H1 (cell line): ENCODE results near the gene CCDC159. TPM values are rescaled to one million over a fixed set of nuclear protein-coding genes. Genes with fewer than 3 reads are reported as not detected.

ENCODE experiments used
- CTCF ChIA-PET: fragments of 300-600 bp; sonication (Branson Sonifier 250); formaldehyde crosslinking; loops from one replicate; lab custom pipeline; 2021; ENCODE audit not compliant: partially characterized antibody; lab: Charles Lee
- POLR2A ChIA-PET: fragments of 300-600 bp; sonication (Branson Sonifier 250); formaldehyde crosslinking; loops from one replicate; lab custom pipeline; 2021; ENCODE audit warnings: inconsistent platforms; ENCODE audit not compliant: partially characterized antibody; lab: Charles Lee
- DNase-seq, 2 experiments: peaks; one replicate each; pipeline versions ENCODE4 v3.0.0 to v3.0.0-alpha.2; 2010 to 2022; ENCODE audit warnings: low spot score in 2 of 2, low read depth in 1 of 2, mixed read lengths in 1 of 2
- FAIRE-seq: peaks from 2 replicates; lab custom pipeline; 2011; peaks lifted over from hg19 to GRCh38; lab: Jason Lieb, UNC
- H2AFZ ChIP-seq: 2 replicates; pipeline ENCODE4 v1.8.1; 2012; ENCODE audit warnings: low read length, inconsistent platforms
- H2AK5ac ChIP-seq: 2 replicates; pipeline ENCODE4 v1.6.1; 2013; ENCODE audit warnings: low read depth, low read length
- H2BK120ac ChIP-seq: replicated peaks from 2 replicates; pipeline ENCODE3; 2013; ENCODE audit warnings: low read depth, low read length, inconsistent platforms
- H2BK12ac ChIP-seq: 2 replicates; pipeline ENCODE4 v1.6.1; 2013; ENCODE audit warnings: low read depth, low read length
- H2BK15ac ChIP-seq: 2 replicates; pipeline ENCODE4 v1.6.1; 2013; ENCODE audit warnings: low read length
- H2BK20ac ChIP-seq: 2 replicates; pipeline ENCODE4 v1.6.1; 2013; ENCODE audit warnings: low read length
- H2BK5ac ChIP-seq: 2 replicates; pipeline ENCODE4 v1.6.1; 2013; ENCODE audit warnings: low read depth, low read length
- H3K14ac ChIP-seq: 2 replicates; pipeline ENCODE4 v1.6.1; 2013; ENCODE audit warnings: inconsistent platforms; ENCODE audit not compliant: insufficient read length
- H3K18ac ChIP-seq: 2 replicates; pipeline ENCODE4 v1.6.1; 2013; ENCODE audit warnings: low read length; ENCODE audit errors: extremely low read depth
- H3K23ac ChIP-seq: 2 replicates; pipeline ENCODE4 v1.6.1; 2013; ENCODE audit warnings: inconsistent platforms; ENCODE audit not compliant: insufficient read length
- H3K23me2 ChIP-seq: 2 replicates; pipeline ENCODE4 v1.6.1; 2013; ENCODE audit warnings: low read depth, low read length
- H3K27ac ChIP-seq: 2 replicates; pipeline ENCODE4 v1.6.1; 2011; ENCODE audit warnings: low read depth, low read length, inconsistent platforms
- H3K27me3 ChIP-seq, 4 experiments: replicated peaks in 1 of 4; 1 replicate in 1 of 4; 2 replicates in 3 of 4; pipeline versions ENCODE4 v1.6.1 to v1.8.1; 2011 to 2013; ENCODE audit warnings: low read length in 3 of 4, mild to moderate bottlenecking in 3 of 4, inconsistent platforms in 2 of 4, mixed read lengths in 2 of 4, moderate library complexity in 1 of 4; ENCODE audit not compliant: control insufficient read depth in 3 of 4, insufficient read depth in 3 of 4; ENCODE audit errors: extremely low read depth in 1 of 4
- H3K36me3 ChIP-seq, 4 experiments: 2 replicates each; pipeline versions ENCODE4 v1.6.1 to v1.8.1; 2011 to 2013; ENCODE audit warnings: mild to moderate bottlenecking in 4 of 4, low read length in 3 of 4, moderate library complexity in 2 of 4, control low read depth in 1 of 4, inconsistent platforms in 1 of 4; ENCODE audit not compliant: insufficient read depth in 4 of 4, control insufficient read depth in 2 of 4
- H3K4ac ChIP-seq: replicated peaks from 2 replicates; pipeline ENCODE3; 2013; ENCODE audit warnings: low read length, low read depth, mixed read lengths, inconsistent platforms; ENCODE audit not compliant: insufficient read length
- H3K4me1 ChIP-seq, 4 experiments: replicated peaks in 1 of 4; 1 replicate in 1 of 4; 2 replicates in 3 of 4; pipeline versions ENCODE4 v1.6.1 to v1.8.1; 2011 to 2013; ENCODE audit warnings: low read length in 3 of 4, inconsistent platforms in 2 of 4, mixed read lengths in 1 of 4; ENCODE audit not compliant: insufficient read depth in 4 of 4, control insufficient read depth in 3 of 4
- H3K4me2 ChIP-seq, 2 experiments: 2 replicates each; pipeline versions ENCODE4 v1.6.1 to v1.8.1; 2011 to 2013; ENCODE audit warnings: low read depth in 2 of 2, low read length in 2 of 2, control low read depth in 1 of 2, inconsistent platforms in 1 of 2, mild to moderate bottlenecking in 1 of 2; ENCODE audit not compliant: insufficient read depth in 1 of 2
- H3K4me3 ChIP-seq, 4 experiments: fragments of 200-600, 300-600 bp in 1 of 4; sonication (generic), shearing (Covaris generic), sonication (Bioruptor Twin) in 1 of 4; 2 replicates each; pipeline versions ENCODE4 v1.5.1 to v1.8.1; 2011 to 2016; ENCODE audit warnings: low read length in 4 of 4, low read depth in 3 of 4, control low read depth in 2 of 4, inconsistent platforms in 2 of 4, mild to moderate bottlenecking in 2 of 4, mixed read lengths in 1 of 4, moderate library complexity in 1 of 4; ENCODE audit not compliant: insufficient read depth in 2 of 4; ENCODE audit errors: extremely low read depth in 1 of 4
- H3K56ac ChIP-seq: replicated peaks from 2 replicates; pipeline ENCODE3; 2013; ENCODE audit warnings: low read depth, mild to moderate bottlenecking, mixed read lengths, low read length, inconsistent platforms; ENCODE audit not compliant: insufficient read length
- H3K79me1 ChIP-seq: 2 replicates; pipeline ENCODE4 v1.6.1; 2013; ENCODE audit warnings: low read depth, low read length, control low read depth
- H3K79me2 ChIP-seq, 2 experiments: 2 replicates each; pipeline versions ENCODE4 v1.6.1 to v1.8.1; 2012 to 2013; ENCODE audit warnings: low read length in 2 of 2, mild to moderate bottlenecking in 2 of 2, inconsistent platforms in 1 of 2; ENCODE audit not compliant: insufficient read depth in 2 of 2, control insufficient read depth in 1 of 2
- H3K9ac ChIP-seq, 4 experiments: replicated peaks in 1 of 4; 1 replicate in 1 of 4; 2 replicates in 3 of 4; pipeline versions ENCODE4 v1.6.1 to v1.8.1; 2011 to 2013; ENCODE audit warnings: low read depth in 3 of 4, low read length in 3 of 4, control low read depth in 2 of 4, mild to moderate bottlenecking in 2 of 4, moderate library complexity in 2 of 4, inconsistent platforms in 1 of 4; ENCODE audit errors: extremely low read depth in 1 of 4
- H3K9me3 ChIP-seq, 2 experiments: 2 replicates each; pipeline versions ENCODE4 v1.6.1 to v1.8.1; 2012 to 2013; ENCODE audit warnings: mild to moderate bottlenecking in 2 of 2, moderate library complexity in 2 of 2, control low read depth in 1 of 2, inconsistent platforms in 1 of 2, low read depth in 1 of 2, low read length in 1 of 2, mixed read lengths in 1 of 2; ENCODE audit not compliant: insufficient read depth in 2 of 2
- H4K20me1 ChIP-seq, 2 experiments: replicated peaks in 1 of 2; 2 replicates each; pipeline versions ENCODE3 to v1.8.1; 2011 to 2013; ENCODE audit warnings: inconsistent platforms in 2 of 2, low read length in 2 of 2, mild to moderate bottlenecking in 1 of 2; ENCODE audit not compliant: insufficient read depth in 2 of 2, control insufficient read depth in 1 of 2
- H4K5ac ChIP-seq: 2 replicates; pipeline ENCODE4 v1.6.1; 2013; ENCODE audit warnings: low read length, low read depth, mixed read lengths, inconsistent platforms; ENCODE audit not compliant: insufficient read length
- H4K8ac ChIP-seq: 2 replicates; pipeline ENCODE4 v1.8.0; 2013; ENCODE audit warnings: mild to moderate bottlenecking, moderate library complexity, low read length, inconsistent platforms; ENCODE audit not compliant: insufficient read depth; ENCODE audit errors: extremely low read depth
- H4K91ac ChIP-seq: replicated peaks from 2 replicates; pipeline ENCODE3; 2013; ENCODE audit warnings: low read length, mixed read lengths, inconsistent platforms; ENCODE audit not compliant: insufficient read length
- CREB1 ChIP-seq: IDR thresholded peaks from 2 replicates; pipeline ENCODE4 v1.6.1; 2012; ENCODE audit warnings: inconsistent platforms
- CTBP2 ChIP-seq: IDR thresholded peaks from 2 replicates; pipeline ENCODE4 v1.7.0; 2011; ENCODE audit warnings: borderline replicate concordance, mild to moderate bottlenecking, moderate library complexity, mixed read lengths, low read length; ENCODE audit not compliant: insufficient read depth, insufficient read length
- GTF2F1 ChIP-seq: IDR thresholded peaks from 2 replicates; pipeline ENCODE4 v1.6.1; 2012; ENCODE audit warnings: low read depth, low read length, improper control_type of control experiment, borderline replicate concordance
- JUN ChIP-seq: IDR thresholded peaks from 2 replicates; pipeline ENCODE4 v1.6.1; 2011; ENCODE audit warnings: low read depth, mild to moderate bottlenecking, improper control_type of control experiment, low read length
- JUND ChIP-seq: IDR thresholded peaks from 2 replicates; pipeline ENCODE4 v1.6.1; 2011; ENCODE audit warnings: mild to moderate bottlenecking, improper control_type of control experiment, low read length
- NANOG ChIP-seq: IDR thresholded peaks from 2 replicates; pipeline ENCODE4 v1.6.1; 2011; ENCODE audit warnings: low read length, low read depth, mild to moderate bottlenecking, inconsistent platforms; ENCODE audit not compliant: insufficient read depth, poor library complexity, severe bottlenecking
- NRF1 ChIP-seq: IDR thresholded peaks from 2 replicates; pipeline ENCODE4 v1.6.1; 2011; ENCODE audit warnings: mild to moderate bottlenecking, low read depth, low read length, improper control_type of control experiment
- SAP30 ChIP-seq: fragments of 300-600 bp; sonication (generic); IDR thresholded peaks from 2 replicates; pipeline ENCODE4 v1.7.1; 2012; ENCODE audit warnings: low read length, moderate library complexity, mild to moderate bottlenecking, inconsistent platforms; ENCODE audit not compliant: insufficient read depth, insufficient replicate concordance
- SP1 ChIP-seq: IDR thresholded peaks from 2 replicates; pipeline ENCODE4 v1.6.1; 2011; ENCODE audit warnings: low read depth, low read length
- TAF1 ChIP-seq: IDR thresholded peaks from 2 replicates; pipeline ENCODE4 v1.6.1; 2011; ENCODE audit warnings: mild to moderate bottlenecking, low read depth, low read length
- WGBS, 2 experiments: shearing (Covaris generic) in 1 of 2; methylation state at CpG; one replicate each; pipeline versions ENCODE4 v1.1.6 to v1.1.7; 2013 to 2015; ENCODE audit warnings: low lambda C conversion rate in 2 of 2, mixed read lengths in 2 of 2, inconsistent platforms in 1 of 2, low coverage in 1 of 2, missing lambda C conversion rate in 1 of 2; ENCODE audit not compliant: insufficient replicate concordance in 2 of 2, insufficient coverage in 1 of 2, insufficient read length in 1 of 2; ENCODE audit errors: extremely low coverage in 1 of 2, missing lambda C conversion rate in 1 of 2; 5-methylcytosine and 5-hydroxymethylcytosine counted together
- polyA plus RNA-seq, 7 experiments: library from polyadenylated mRNA; depleted of rRNA in 3 of 7; stranded (reverse) in 5 of 7; unstranded in 2 of 7; fragments of >200 nt in 5 of 7; fragments of 200-250 nt in 2 of 7; gene quantifications; 1 replicate in 5 of 7; 2 replicates in 1 of 7; 4 replicates in 1 of 7; pipeline versions ENCODE4 v1.2.1 to v1.2.3, GENCODE V29; 2011 to 2013; ENCODE audit warnings: missing spikeins in 2 of 7, mixed read lengths in 2 of 7
- total RNA-seq: library from RNA; stranded (reverse); fragmentation: NEBNext Ultra II Directional; extraction: Animal tissue kit (Norgen Biotek cat#: 25700); gene quantifications from 2 replicates; pipeline ENCODE4 v1.2.1, GENCODE V29; 2021

CCDC159 gene
- total and polyA plus RNA-seq, 2 of the 8 experiments (the other 6 are each of a cell fraction or from before 2014, with no cell fraction given), result 4.0 to 5.4 TPM

DNA sequence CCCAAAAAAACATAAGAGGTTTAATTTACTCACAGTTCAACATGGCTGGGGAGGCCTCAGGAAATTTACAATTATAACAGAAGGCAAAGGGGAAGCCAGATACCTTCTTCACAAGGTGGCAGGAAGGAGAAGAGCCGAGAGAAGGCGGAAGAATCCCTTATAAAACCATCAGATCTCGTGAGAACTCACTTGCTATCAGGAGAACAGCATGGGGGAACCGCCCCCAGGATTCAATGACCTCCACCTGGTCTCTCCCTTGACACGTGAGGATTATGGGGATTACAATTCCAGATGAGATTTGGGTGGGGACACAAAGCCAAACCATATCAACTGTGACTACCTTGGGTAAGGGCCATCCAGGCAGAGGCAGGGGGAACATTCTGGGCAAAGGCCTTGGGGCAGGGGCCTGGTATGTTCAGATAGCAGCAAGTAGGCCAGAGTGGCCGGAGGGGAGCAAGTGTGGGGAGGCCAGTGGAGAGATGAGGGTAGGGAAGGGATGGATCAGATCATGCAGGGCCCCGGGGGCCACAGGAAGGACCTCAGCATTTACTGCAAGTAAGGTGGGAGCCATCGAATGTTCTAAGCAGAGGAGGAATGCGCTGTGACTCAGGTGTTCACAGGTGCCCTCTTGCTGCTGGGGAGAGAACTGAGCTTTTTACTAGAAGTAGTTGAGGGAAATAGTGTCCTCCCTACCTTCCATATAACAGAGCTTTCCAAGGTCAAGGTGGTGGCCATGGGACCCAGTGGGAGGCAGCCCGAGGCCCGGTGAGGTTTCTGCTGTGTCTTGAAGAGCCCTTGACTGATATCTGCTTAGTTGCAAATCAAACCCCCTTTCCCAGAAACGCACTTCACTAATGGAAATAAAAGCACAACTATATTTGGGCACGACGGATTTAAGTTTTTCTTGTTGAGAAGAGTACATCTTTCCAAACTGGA is 24.9 kb upstream of the CCDC159 start:
- no peaks in the 10 kb centered on the region for H3K23me2 ChIP-seq
- peaks cover 0 to 5% (median 0%) of the 10 kb centered on the region in 4 experiments; a peak in 3 of 7 replicates for H3K4me1 ChIP-seq
- no peak overlapping the region for H3K4ac ChIP-seq
- H3K4me2 ChIP-seq, result no peak overlapping the region
- no peak overlapping the region for H4K91ac ChIP-seq
- H4K20me1 ChIP-seq, result no peaks in the 10 kb centered on the region
- no peak overlapping the region for H2BK5ac ChIP-seq
- FAIRE-seq (no peak), DNase-seq (no peak)
- H3K9ac ChIP-seq, result no peak overlapping the region
- no peak overlapping the region for H3K56ac ChIP-seq
- H2BK12ac ChIP-seq, result no peak overlapping the region
- CTCF ChIA-PET, result interaction anchor here (0.7 to 2.7 kb wide), 14 partner anchors 10 to 131 kb away, joined by 3 to 13 read pairs (median 4); partner anchors contain the start of genes ODAD3, PRKCSH, RAB3D and TSPAN16
- H3K14ac ChIP-seq, result no peak overlapping the region
- H4K5ac ChIP-seq, result no peak overlapping the region
- H3K79me2 ChIP-seq, result no peaks in the 10 kb centered on the region
- POLR2A ChIA-PET, result interaction anchor here (1.3 to 2.7 kb wide), 2 partner anchors 48 to 60 kb away, joined by 3 to 5 read pairs; no protein-coding TSS in a partner anchor
- no peaks in the 10 kb centered on the region for H3K36me3 ChIP-seq
- H3K27ac ChIP-seq, result no peak overlapping the region
- H2AFZ ChIP-seq, result no peak overlapping the region
- no peak overlapping the region for H2AK5ac ChIP-seq
- no peak overlapping the region for H2BK15ac ChIP-seq
- no peak overlapping the region for H2BK120ac ChIP-seq
- no peaks in the 10 kb centered on the region for H3K9me3 ChIP-seq
- no peak overlapping the region for H3K18ac ChIP-seq
- H3K4me3 ChIP-seq, result no peak overlapping the region
- no peak overlapping the region for H4K8ac ChIP-seq
- no peaks in the 10 kb centered on the region for H3K79me1 ChIP-seq
- no peak overlapping the region for H3K23ac ChIP-seq
- no peaks in the 10 kb centered on the region for H3K27me3 ChIP-seq
- WGBS, 2 experiments, result 89% methylated on average over 14 of the region's 14 CpGs; no CpG with 5 or more reads in 1 of the 2 experiments
- no peak overlapping the region for H2BK20ac ChIP-seq
- TF ChIP-seq CTBP2, result no peak
- TF ChIP-seq SP1, result no peak
- 0 out of 2 replicates have a peak, but pooled peaks have one; percentile 22 for TF ChIP-seq JUND
- TF ChIP-seq JUN, result no peak
- no peak for TF ChIP-seq SAP30
- no peak for TF ChIP-seq NANOG
- TF ChIP-seq NRF1, result no peak
- no peak for TF ChIP-seq GTF2F1
- TF ChIP-seq CREB1, result no peak
- TF ChIP-seq TAF1, result no peak
